Fibroblast of skin of abdomen (primary cell): ENCODE measurements around the gene PEX10.

ENCODE experiments used
- DNase-seq: peaks from one replicate; pipeline ENCODE4 v3.0.0-alpha.2; 2013

The PEX10 gene

GRCh38 chr1:2422523-2422922, 10.2 kb upstream of the PEX10 start:
- no peak for DNase-seq

- DNase-seq: no peak
Measured at GRCh38 chr1:2419416-2419815, 7.1 kb upstream of the PEX10 start.

- no peak for DNase-seq
Measured at GRCh38 chr1:2418791-2419320, 6.5 kb upstream of the PEX10 start.

DNA sequence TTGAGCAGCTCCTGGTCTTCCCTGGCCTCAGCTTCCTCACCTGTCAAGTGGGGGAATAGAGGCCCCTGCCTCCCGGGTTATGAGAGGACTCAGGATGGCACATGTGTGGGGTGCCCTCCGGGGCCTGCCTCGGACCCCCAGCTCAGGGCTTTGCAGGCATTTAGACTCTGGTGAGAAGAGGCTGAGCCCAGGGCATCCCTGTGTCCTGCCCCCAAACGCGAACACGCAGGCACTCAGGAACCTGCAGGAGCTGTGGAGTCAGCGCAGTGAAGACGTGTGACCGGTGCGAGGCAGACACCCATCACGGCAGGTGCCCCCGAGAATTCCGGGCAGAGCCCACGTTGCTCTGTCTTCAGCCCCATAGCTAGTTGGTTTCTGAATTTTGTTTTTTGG, 5.5 kb upstream of the PEX10 start:
- no peak for DNase-seq

- no peak for DNase-seq
Measured at GRCh38 chr1:2417083-2417832, 4.9 kb upstream of the PEX10 start.

DNA sequence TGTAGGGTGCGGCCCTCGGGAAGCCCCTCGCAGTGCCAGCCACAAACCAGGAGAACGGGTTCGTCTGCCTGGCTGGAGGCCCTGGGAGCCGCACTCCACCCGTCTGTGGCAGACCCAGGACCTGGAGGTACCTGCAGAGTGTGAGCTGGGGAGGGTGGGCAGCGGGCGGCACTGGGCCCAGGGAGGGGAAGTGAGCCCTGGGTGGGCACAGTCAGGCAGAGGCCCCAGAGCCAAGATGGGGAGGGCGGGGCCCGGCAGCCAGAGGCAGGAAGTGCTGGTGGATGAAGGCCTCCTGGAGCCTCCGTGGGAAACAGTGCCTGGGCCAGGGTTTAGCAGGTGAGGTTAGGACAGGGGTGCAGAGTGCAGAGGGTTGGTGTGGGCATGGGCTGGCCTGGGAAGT, 4.0 kb upstream of the PEX10 start:
- DNase-seq: no peak

- no peak for DNase-seq
Measured at GRCh38 chr1:2415801-2416208, 3.4 kb upstream of the PEX10 start.

GRCh38 chr1:2415337-2415736, 3.0 kb upstream of the PEX10 start:
- no peak for DNase-seq

GRCh38 chr1:2414297-2414958, 2.1 kb upstream of the PEX10 start:
- peak; percentile 61 for DNase-seq

DNA sequence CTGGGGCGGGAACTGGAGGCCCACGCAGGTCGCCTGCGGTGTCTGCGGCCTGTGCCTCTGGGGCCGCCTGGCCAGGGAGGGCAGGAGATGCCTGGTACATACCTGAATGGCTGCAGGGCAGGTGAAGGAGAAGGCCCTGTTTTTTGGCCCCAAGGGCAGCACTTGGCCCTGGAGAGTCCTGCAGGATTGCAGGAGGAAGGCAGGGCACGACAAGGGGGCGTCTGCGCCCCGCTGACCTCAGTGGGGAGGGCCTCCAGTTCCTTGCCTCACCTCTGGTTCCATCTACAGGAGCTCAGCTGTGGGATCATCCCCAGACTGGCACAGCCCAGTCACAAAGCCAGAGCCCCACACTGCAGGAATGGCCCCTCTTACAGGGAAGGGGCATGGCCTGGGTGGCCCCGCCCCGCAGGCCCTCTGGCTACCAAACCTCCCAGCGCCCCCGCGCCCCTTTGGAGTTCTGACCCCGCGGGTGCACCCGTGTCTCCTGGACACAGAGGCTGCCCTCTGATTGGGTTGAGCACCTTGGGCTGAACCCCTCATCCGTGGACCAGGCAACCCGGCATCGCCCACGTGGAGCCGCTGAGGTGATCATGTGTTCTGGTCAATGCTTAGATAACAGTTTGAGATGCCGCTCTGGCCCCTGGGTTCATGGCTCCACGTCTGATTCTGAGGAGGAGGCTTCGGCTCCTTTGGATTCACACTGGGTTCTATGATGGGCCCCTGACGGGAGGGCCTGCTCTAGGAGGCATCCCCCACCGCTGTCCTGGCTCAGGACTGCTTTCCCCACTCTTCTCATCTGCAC, 1.3 kb upstream of the PEX10 start:
- DNase-seq: no peak

DNA sequence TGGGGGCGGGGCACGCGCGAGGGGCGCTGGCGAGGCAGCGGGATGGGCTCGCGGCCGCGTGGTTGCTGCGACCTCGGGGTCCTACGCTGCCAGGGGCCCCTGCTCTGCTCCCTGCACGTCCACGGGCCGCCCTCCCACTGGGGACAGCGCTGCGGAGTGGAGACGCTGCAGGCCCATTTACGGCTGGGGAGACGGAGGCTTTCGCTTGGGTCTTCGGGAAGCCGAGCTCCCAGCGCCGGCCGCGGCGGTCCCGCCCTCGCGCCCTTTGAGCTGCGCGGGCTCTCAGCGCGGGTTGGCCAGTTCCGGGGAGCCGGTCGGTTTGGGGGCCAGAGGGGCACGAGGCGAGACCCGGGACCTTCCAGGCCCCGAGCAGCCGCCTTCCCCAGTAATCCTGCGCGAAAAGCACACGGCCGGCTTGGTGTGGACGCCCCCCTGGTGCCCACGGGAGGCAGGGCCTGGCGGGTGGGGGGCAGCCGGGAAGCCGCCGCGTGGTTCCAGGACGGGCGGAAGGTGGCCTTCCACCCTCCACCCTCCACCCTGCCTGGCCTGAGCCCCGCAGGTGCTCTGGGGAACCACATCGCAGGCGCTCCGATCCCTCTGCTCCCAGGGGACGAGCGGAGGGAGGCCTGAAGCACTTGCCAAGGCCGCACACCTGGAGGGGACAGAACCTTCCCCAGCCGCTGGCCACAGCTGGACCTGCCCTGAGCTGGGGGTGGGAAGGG, 570 bp upstream of the PEX10 start:
- no peak for DNase-seq

DNA sequence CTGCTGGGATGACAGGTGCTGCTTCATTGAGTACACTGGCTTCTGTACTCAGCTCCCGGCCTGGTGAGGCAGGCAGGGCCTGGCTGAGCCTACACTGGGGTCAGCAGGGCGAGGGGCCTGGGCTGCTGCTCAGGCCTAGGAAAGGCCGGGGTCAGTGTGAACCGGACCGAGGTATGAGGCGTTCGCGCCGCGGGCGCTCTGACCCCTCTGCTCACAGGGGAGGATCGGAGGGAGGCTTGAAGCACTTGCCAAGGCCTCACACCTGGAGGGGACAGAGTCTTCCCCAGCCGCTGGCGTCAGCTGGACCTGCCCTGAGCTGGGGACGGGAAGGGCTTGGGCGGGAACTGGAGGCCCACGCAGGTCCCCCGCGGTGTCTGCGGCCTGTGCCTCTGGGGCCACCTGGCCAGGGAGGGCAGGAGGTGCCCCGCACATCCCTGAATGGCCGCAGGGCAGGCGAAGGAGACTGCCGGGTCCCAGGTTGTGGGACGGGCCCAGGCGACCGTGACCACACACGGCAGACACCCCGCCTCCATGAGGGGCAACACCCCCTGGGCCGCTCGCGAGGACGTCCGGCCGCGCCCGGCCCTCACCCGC, 466 bp downstream of the PEX10 start:
- DNase-seq: no peak

- DNase-seq: no peak
Measured at GRCh38 chr1:2409745-2410144, 2.6 kb downstream of the PEX10 start.

- DNase-seq: no peak
Measured at GRCh38 chr1:2408859-2409276, 3.5 kb downstream of the PEX10 start.

DNA sequence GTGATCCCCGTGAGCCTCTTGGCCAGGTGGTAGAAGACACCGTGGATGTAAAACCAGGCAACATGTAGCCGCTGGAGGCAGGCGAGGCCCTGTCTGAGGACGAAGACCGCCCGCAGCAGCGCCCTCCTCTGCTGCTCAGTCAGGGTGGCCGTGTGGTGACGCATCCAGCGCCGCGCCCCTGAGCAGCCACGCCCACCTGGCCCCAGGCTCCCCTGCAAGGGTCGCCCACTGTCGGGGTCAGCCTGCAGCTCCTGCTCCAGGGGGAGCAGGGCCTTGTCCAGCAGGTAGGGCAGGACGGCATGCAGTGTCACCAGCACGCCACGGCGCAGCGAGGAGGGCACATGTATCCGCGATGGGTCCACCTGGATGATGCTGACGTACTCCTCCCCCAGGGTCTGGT, 3.9 kb downstream of the PEX10 start:
- DNase-seq: no peak

GRCh38 chr1:2407991-2408275, 4.4 kb downstream of the PEX10 start:
- DNase-seq: no peak

- no peak for DNase-seq
Measured at GRCh38 chr1:2407166-2407990, 5.0 kb downstream of the PEX10 start.

DNA sequence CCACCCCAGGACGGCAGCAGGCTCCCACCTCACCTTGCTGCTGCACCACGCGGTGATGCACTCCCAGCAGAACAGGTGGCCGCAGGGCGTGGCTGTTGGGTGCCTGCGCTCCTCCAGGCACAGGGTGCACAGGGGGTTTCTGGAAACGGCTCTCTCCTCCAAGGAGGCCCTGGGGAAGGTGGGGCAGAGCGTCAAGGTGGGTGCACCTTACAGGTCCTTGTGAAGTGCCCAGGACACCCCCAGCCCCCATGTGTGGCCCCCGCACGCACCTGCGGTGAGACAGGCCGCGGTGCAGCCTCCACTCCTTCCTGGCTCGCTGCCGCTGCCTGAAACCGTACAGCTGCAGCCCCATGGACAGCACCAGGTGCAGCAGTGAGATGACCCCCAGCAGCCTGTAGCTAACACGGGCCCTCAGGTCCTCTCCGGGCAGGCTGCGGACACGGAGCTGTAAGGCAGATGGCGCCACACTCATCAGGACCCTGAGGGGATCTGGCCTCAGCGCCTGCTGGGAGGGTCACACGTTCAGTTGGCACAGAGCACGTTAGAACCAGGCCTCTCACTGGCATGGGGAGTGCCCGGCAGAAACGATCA, 5.8 kb downstream of the PEX10 start:
- no peak for DNase-seq

- peak; percentile 47 for DNase-seq
Measured at GRCh38 chr1:2405588-2406295, 6.6 kb downstream of the PEX10 start.

DNA sequence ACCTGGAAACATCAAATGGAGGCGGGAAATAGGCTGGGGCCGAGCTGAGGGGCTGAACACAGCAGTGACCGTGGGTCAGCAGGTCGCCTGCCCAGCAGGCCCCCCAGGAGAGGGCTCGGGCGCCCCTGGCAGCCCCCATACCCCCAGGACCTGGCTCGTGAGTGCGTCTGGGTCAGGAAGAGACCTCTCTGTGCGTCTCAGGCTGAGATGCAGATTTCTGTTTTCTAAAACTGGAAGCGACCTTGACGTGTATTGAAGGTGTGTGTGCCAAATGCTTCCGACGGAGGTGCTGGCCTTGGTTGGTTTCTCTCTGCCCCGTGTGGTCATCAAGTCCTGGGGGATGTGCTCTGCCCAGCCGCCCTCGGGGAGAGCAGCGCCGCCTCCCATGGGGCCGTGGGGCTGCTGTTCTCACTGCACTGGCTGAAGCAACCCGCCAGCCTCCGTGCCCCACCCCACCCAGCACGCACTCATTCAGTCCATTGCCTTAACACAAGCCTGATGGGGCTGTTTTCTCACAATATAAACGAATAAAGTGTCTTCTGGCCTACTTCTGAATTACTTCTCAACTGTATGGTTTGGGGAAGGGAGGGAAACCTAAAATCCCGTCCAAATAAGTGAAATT, 7.4 kb downstream of the PEX10 start:
- DNase-seq: no peak
